Gastroesophageal sphincter (tissue), 4 donors: ENCODE data around the gene GRAMD1A. TPM values are rescaled to one million over a fixed set of nuclear protein-coding genes. Genes with fewer than 3 reads are reported as not detected.

Experiments
- ATAC-seq: fragments of 150-250 bp; one replicate; pipeline ENCODE4 v1.9.1; 2016; ENCODE audit warnings: mild to moderate bottlenecking, moderate library complexity
- H3K27ac ChIP-seq, 4 donors: fragments of 200-600 bp; sonication (generic) in 3 of 4; 1 replicate in 3 of 4; 2 replicates in 1 of 4; pipeline ENCODE4 v1.5.1; 2016 to 2019
- H3K27me3 ChIP-seq: fragments of 200-600 bp; sonication (generic); one replicate; pipeline ENCODE4 v1.5.1; 2019
- H3K36me3 ChIP-seq, 2 donors: fragments of 200-600 bp; sonication (generic); one replicate each; pipeline ENCODE4 v1.5.1; 2019; ENCODE audit warnings: control low read depth in 1 of 2
- H3K4me1 ChIP-seq, 3 donors: fragments of 200-600 bp; sonication (generic); 1 replicate in 2 of 3; 2 replicates in 1 of 3; pipeline ENCODE4 v1.5.1; 2016 to 2019; ENCODE audit warnings: control low read depth in 2 of 3
- H3K4me3 ChIP-seq, 2 donors: fragments of 200-600 bp; sonication (generic); one replicate each; pipeline ENCODE4 v1.5.1; 2019; ENCODE audit warnings: mild to moderate bottlenecking in 1 of 2, moderate library complexity in 1 of 2
- H3K9me3 ChIP-seq, 3 donors: fragments of 200-600 bp; sonication (generic); one replicate each; pipeline ENCODE4 v1.5.1; 2017 to 2019; ENCODE audit warnings: control low read depth in 2 of 3
- EP300 ChIP-seq: sonication (generic); formaldehyde crosslinking; IDR thresholded peaks from one replicate; pipeline ENCODE4 v1.6.1; 2017; ENCODE audit warnings: antibody characterized with exemption, mild to moderate bottlenecking
- POLR2A ChIP-seq, 2 donors: fragments of 450-650 bp; IDR thresholded peaks; one replicate each; pipeline ENCODE4 v1.6.1; 2017; ENCODE audit warnings: antibody characterized with exemption in 2 of 2, mild to moderate bottlenecking in 2 of 2, moderate library complexity in 1 of 2
- POLR2AphosphoS5 ChIP-seq: sonication (generic); formaldehyde crosslinking; IDR thresholded peaks from one replicate; pipeline ENCODE4 v1.6.1; 2017; ENCODE audit warnings: antibody characterized with exemption
- WGBS, 2 donors: methylation state at CpG; one replicate each; pipeline ENCODE4 v1.1.5; 2018; ENCODE audit warnings: low coverage in 1 of 2; 5-methylcytosine and 5-hydroxymethylcytosine counted together
- total RNA-seq, 4 donors: library from RNA; depleted of rRNA; stranded (reverse); fragments of >200 nt; gene quantifications; one replicate each; pipeline ENCODE4 v1.1.0, GENCODE V29; 2016
- TF ChIP-seq, protein P1 (sequence below), 4 experiments: fragments of 200-600 bp in 2 of 4; fragments of 450-650 bp in 2 of 4; sonication (generic) in 1 of 4; IDR thresholded peaks; one replicate each; pipeline ENCODE4 v1.5.1; 2017 to 2019; ENCODE audit warnings: antibody characterized with exemption in 4 of 4, mild to moderate bottlenecking in 2 of 4, moderate library complexity in 2 of 4

The GRAMD1A gene
- total RNA-seq, 4 donors from 2014 or later, result 22.0 to 40.0 (median 35.9) TPM

DNA sequence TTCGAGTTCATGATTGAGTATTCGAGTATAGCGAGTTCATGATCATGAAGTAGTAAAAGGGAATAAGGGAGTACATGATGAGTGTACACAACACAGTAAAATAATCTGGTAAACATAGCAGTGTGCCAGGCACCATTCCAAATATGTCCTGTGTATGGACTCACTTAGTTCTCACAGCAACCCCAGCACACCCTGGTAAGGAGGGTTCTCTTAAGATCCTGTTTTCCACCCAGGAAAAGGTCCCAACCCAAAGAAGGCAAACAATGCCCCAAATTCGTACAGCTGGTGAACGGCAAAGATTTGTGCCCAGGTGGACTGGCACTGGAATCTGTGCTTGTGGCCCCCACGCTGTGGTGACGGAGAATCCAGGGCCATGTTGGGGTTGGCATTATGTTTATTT lies 62.8 kb downstream of the GRAMD1A start:
- peaks cover 13% of the 10 kb centered on the region for H3K27me3 ChIP-seq
- no peak overlapping the region for H3K4me3 ChIP-seq
- H3K9me3 ChIP-seq, result no peaks in the 10 kb centered on the region
- H3K27ac ChIP-seq, result no peak overlapping the region
- H3K36me3 ChIP-seq, result no peaks in the 10 kb centered on the region
- ATAC-seq, result no peak
- WGBS, 2 donors, result 85% methylated on average over 7 of the region's 7 CpGs
- no peaks in the 10 kb centered on the region for H3K4me1 ChIP-seq
- TF ChIP-seq, protein P1, sequence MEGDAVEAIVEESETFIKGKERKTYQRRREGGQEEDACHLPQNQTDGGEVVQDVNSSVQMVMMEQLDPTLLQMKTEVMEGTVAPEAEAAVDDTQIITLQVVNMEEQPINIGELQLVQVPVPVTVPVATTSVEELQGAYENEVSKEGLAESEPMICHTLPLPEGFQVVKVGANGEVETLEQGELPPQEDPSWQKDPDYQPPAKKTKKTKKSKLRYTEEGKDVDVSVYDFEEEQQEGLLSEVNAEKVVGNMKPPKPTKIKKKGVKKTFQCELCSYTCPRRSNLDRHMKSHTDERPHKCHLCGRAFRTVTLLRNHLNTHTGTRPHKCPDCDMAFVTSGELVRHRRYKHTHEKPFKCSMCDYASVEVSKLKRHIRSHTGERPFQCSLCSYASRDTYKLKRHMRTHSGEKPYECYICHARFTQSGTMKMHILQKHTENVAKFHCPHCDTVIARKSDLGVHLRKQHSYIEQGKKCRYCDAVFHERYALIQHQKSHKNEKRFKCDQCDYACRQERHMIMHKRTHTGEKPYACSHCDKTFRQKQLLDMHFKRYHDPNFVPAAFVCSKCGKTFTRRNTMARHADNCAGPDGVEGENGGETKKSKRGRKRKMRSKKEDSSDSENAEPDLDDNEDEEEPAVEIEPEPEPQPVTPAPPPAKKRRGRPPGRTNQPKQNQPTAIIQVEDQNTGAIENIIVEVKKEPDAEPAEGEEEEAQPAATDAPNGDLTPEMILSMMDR (IDR thresholded peaks at IDR 0.05), result no peak
- TF ChIP-seq EP300 (no peak), POLR2A (IDR thresholded peaks at IDR 0.05) (no peak), POLR2AphosphoS5 (no peak)

DNA sequence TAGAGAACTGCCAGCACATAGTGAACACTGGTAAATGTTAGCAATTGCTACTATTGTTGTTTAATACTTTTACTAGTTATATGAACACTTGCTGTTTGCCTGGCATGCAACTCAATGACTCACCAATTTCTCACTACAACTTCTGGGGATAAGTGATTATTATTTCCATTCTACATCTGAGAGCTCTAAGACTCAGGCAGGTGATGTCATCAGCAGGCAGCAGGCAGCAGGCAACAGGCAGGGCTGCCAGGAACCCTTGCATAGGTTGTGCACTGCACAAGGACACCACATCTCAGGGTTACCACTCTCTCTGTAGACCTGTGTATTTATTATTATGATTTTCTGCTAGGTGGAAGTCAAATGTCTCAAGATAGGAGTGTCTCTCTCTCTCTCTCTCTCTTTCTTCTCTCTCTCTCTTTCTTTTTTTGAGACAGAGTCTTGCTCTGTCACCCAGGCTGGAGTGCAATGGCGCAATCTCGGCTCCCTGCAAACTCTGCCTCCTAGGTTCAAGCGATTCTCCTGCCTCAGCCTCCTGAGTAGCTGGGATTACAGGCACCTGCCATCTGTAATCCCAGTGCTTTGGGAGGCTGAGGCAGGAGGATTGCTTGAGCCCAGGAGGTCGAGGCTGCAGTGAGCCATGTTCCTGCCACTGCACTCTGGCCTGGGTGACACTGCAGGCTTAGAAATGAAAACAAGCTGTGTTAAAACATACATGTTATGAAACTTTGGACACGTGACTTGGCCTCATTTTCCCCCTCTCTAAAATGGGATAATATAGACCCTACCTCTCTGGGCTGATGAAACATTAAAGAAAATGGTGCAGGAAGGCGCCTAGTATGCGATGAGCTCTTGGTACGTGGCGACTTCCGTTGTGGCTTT lies 64.1 kb downstream of the GRAMD1A start:
- no peak for ATAC-seq
- 83 to 86% methylated on average over 6 to 8 of the region's 10 CpGs for WGBS, 2 donors
- TF ChIP-seq POLR2AphosphoS5, result no peak
- TF ChIP-seq POLR2A (IDR thresholded peaks at IDR 0.05), result no peak
- H3K27me3 ChIP-seq, result peaks cover 21% of the 10 kb centered on the region
- no peak overlapping the region for H3K27ac ChIP-seq
- H3K4me3 ChIP-seq, result no peak overlapping the region
- H3K4me1 ChIP-seq, result no peaks in the 10 kb centered on the region
- H3K36me3 ChIP-seq, result no peaks in the 10 kb centered on the region
- H3K9me3 ChIP-seq, result no peaks in the 10 kb centered on the region

DNA sequence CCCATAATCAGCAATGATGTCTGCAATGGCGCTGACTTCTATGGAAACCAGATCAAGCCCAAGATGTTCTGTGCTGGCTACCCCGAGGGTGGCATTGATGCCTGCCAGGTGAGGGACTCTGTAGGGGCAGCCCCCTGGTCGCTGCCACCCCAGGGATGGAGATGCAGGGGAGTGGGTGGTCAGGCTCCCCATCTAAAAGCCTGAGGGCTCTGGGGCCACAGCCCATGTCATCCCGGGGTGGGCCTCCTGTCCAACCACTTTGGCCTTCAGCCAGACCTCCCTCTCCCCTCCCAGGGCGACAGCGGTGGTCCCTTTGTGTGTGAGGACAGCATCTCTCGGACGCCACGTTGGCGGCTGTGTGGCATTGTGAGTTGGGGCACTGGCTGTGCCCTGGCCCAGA lies 65.5 kb downstream of the GRAMD1A start:
- Histone ChIP-seq H3K4me1 (no peaks in the 10 kb centered on the region), H3K36me3 (no peaks in the 10 kb centered on the region), H3K9me3 (peaks cover 0 to 6% (median 0%) of the 10 kb centered on the region in 3 donors), H3K4me3 (no peak overlapping the region), H3K27me3 (peaks cover 15% of the 10 kb centered on the region), H3K27ac (no peak overlapping the region)
- ATAC-seq, result no peak
- no CpG with 5 or more reads among the region's 10 CpGs for WGBS, 2 donors
- TF ChIP-seq POLR2A (IDR thresholded peaks at IDR 0.05) (no peak), POLR2AphosphoS5 (no peak), EP300 (no peak)
- TF ChIP-seq, protein P1 (IDR thresholded peaks at IDR 0.05), result no peak

DNA sequence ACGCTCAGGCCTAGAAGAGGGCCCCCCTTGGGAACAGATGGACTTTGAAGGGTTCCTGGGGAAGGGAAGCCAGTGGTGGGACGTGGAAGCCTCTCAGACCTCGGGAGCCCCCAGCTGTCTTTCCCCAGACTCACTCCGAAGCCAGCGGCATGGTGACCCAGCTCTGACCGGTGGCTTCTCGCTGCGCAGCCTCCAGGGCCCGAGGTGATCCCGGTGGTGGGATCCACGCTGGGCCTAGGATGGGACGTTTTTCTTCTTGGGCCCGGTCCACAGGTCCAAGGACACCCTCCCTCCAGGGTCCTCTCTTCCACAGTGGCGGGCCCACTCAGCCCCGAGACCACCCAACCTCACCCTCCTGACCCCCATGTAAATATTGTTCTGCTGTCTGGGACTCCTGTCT lies 66.0 kb downstream of the GRAMD1A start:
- no peak overlapping the region for H3K27ac ChIP-seq
- no peaks in the 10 kb centered on the region for H3K4me1 ChIP-seq
- peaks cover 0 to 9% (median 0%) of the 10 kb centered on the region in 3 donors for H3K9me3 ChIP-seq
- ATAC-seq, result no peak
- no peak overlapping the region for H3K4me3 ChIP-seq
- peaks cover 16% of the 10 kb centered on the region for H3K27me3 ChIP-seq
- no peaks in the 10 kb centered on the region for H3K36me3 ChIP-seq
- TF ChIP-seq EP300 (no peak), POLR2AphosphoS5 (no peak), POLR2A (IDR thresholded peaks at IDR 0.05) (no peak)
- TF ChIP-seq, protein P1 (IDR thresholded peaks at IDR 0.05), result no peak
- WGBS, 2 donors, result 90% methylated on average over 10 of the region's 15 CpGs; no CpG with 5 or more reads in 1 of the 2 donors

DNA sequence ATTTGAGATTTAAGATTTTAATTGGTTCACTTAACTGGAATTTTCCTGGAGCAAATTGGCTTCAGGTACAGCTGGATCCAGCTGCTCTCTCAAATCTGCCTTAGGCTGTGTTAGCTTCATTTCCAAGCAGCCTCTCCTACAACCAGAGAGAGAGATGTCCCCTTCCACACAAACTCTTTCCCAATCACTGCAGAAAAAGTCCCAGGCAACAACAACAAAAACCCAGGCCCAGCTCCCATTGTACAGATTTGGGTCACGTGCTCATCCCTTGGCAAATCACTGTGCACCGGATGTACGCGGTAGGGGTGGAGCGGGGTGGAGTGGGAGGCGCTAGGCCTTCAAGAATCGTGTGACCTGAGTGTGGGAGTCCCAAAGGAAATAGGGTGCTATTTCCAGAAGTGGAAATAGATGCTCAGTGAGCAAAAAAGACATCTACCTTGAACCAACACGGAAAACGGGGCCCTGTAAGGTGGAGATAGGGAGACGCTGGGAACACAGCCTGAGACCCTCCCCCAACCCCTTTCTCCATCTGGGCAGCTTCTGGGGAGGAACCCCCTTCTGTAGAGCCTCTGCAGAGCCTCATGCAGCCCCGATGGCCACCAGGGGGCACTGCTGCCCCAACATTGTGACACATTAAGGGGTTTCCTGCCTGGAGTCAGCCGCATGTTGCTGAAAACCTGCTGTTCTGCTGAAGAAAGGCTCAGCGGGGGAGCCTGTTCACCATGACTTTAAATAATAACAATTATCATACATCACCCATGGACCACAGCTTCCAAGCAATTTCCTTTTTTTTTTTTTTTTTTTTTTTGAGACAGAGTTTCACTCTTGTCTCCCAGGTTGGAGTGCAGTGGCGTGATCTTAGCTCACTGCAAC lies 66.8 kb downstream of the GRAMD1A start:
- 0 to 15% methylated on average over 3 to 9 of the region's 14 CpGs for WGBS, 2 donors
- ATAC-seq, result peak; percentile 87
- H3K27ac ChIP-seq, result no peak overlapping the region
- no peaks in the 10 kb centered on the region for H3K36me3 ChIP-seq
- TF ChIP-seq, protein P1 (IDR thresholded peaks at IDR 0.05), result peak in 3 of 4 experiments; percentile 69 to 87 (median 86)
- TF ChIP-seq EP300, result no peak
- no peak overlapping the region for H3K4me3 ChIP-seq
- no peaks in the 10 kb centered on the region for H3K4me1 ChIP-seq
- peaks cover 16% of the 10 kb centered on the region for H3K27me3 ChIP-seq
- peaks cover 0 to 9% (median 0%) of the 10 kb centered on the region in 3 donors for H3K9me3 ChIP-seq
